ENCODE results near the gene CTNNAL1.

The CTNNAL1 gene

DNA sequence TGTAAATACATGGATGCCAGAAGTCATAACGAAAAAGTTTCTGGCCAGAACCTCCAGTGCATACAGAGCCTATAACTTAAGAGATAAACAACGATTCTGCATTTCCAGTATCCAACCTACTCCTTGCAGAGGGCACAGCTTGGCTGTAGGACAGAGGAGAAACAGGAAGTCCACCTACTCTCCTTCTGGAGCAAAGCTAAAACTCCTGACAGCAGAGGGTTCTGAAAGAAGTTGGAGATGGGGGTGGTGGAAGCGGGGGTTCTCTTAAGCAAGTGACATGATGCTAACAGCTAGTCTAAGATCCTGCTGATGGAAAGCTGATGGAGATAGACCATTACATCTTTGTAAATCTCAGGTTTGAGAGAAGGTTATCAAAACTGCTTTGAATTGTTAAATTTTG is 35.5 kb upstream of the CTNNAL1 start:
- Histone ChIP-seq H3K4me3 (no peak overlapping the region), H3K27ac (no peak overlapping the region)
- DNase-seq (ENCODE audit: low spot score) = no peak
- TF ChIP-seq, protein P1, sequence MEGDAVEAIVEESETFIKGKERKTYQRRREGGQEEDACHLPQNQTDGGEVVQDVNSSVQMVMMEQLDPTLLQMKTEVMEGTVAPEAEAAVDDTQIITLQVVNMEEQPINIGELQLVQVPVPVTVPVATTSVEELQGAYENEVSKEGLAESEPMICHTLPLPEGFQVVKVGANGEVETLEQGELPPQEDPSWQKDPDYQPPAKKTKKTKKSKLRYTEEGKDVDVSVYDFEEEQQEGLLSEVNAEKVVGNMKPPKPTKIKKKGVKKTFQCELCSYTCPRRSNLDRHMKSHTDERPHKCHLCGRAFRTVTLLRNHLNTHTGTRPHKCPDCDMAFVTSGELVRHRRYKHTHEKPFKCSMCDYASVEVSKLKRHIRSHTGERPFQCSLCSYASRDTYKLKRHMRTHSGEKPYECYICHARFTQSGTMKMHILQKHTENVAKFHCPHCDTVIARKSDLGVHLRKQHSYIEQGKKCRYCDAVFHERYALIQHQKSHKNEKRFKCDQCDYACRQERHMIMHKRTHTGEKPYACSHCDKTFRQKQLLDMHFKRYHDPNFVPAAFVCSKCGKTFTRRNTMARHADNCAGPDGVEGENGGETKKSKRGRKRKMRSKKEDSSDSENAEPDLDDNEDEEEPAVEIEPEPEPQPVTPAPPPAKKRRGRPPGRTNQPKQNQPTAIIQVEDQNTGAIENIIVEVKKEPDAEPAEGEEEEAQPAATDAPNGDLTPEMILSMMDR (IDR thresholded peaks at IDR 0.05) = no peak

GRCh38 chr9:109047259-109047658 is 34.0 kb upstream of the CTNNAL1 start:
- DNase-seq (ENCODE audit: low spot score) = no peak
- TF ChIP-seq, protein P1 (IDR thresholded peaks at IDR 0.05) = no peak
- Histone ChIP-seq H3K27ac (no peak overlapping the region), H3K4me3 (no peak overlapping the region)

DNA sequence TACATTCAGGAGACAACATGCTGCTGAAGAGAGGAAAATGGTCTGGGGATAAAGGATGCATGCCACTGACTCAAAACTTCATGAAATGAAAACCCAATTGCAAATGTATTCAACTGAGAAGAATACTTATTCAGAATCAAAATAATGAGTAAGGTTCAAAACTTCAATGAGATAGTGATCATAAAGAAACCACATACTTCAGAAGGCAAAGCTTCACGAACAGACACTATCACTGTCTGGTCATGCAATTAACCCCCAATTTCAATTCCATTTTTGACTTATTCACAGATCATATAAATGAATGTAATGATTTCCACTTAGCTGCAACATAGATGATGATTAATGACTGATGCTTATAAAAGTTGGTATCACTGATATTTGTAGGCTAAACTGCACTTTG is 33.0 kb upstream of the CTNNAL1 start:
- no peak for DNase-seq (ENCODE audit: low spot score)
- Histone ChIP-seq H3K27ac (no peak overlapping the region), H3K4me3 (no peak overlapping the region)
- TF ChIP-seq, protein P1 (IDR thresholded peaks at IDR 0.05) = no peak

DNA sequence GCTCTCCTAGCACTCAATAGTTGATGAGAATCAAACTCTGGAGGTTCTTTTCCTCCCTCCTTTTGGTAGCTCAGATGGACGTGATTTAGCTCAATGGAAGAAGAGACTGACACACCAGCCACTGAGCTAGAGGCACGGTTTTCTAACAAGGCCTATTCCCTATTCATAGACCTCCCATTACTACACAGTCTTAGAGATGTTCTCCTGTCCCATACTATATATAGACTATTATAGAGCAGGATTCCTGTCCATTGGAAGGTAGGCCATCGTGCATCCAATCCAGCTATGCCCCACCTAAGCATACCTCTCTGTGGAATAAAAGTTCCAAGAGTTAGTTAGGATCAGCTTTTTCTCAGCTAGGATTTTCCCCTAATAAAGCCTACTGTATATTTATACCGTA is 30.3 kb upstream of the CTNNAL1 start:
- no peak for DNase-seq (ENCODE audit: low spot score)
- Histone ChIP-seq H3K4me3 (no peak overlapping the region), H3K27ac (no peak overlapping the region)
- TF ChIP-seq, protein P1 (IDR thresholded peaks at IDR 0.05) = no peak

DNA sequence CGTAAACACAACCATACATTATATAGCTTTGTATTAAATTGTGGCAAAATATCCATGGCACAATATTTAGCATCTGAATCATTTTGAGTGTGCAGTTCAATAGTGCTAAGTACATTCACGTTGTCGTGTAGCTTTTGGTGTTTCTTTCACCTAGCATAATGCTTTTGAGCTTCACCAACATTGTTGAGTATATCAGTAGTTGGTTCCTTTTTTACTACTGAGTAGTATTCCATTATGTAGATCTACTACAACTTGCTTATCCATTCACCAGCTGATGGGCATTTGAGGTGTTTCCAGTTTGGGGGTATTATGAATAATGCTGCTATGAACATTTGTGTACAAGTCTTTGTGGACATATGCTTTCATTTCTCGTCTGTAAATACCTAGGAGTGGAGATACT is 27.3 kb upstream of the CTNNAL1 start:
- Histone ChIP-seq H3K27ac (no peak overlapping the region), H3K4me3 (no peak overlapping the region)
- DNase-seq (ENCODE audit: low spot score) = no peak
- TF ChIP-seq, protein P1 (IDR thresholded peaks at IDR 0.05) = no peak

DNA sequence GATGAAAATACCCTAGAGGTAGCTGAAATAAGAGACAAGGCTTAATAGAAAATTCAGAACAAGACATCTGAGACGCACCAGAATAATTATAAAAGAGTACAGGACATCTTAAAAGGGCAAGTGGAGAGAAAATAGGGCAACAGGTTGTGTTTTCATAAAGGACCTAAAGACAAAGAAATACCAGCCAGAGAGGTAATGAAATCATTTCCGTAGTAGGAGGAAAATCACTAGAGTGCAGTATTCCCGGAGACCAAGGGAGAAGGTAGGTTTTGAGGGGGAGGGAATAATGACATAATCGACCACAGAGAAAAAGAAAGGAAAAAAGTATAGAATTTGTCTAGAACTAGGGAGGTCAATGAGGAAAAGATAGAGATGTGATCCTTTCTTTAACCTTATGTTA is 26.2 kb upstream of the CTNNAL1 start:
- no peak for DNase-seq (ENCODE audit: low spot score)
- Histone ChIP-seq H3K27ac (no peak overlapping the region), H3K4me3 (no peak overlapping the region)
- TF ChIP-seq, protein P1 (IDR thresholded peaks at IDR 0.05) = no peak

DNA sequence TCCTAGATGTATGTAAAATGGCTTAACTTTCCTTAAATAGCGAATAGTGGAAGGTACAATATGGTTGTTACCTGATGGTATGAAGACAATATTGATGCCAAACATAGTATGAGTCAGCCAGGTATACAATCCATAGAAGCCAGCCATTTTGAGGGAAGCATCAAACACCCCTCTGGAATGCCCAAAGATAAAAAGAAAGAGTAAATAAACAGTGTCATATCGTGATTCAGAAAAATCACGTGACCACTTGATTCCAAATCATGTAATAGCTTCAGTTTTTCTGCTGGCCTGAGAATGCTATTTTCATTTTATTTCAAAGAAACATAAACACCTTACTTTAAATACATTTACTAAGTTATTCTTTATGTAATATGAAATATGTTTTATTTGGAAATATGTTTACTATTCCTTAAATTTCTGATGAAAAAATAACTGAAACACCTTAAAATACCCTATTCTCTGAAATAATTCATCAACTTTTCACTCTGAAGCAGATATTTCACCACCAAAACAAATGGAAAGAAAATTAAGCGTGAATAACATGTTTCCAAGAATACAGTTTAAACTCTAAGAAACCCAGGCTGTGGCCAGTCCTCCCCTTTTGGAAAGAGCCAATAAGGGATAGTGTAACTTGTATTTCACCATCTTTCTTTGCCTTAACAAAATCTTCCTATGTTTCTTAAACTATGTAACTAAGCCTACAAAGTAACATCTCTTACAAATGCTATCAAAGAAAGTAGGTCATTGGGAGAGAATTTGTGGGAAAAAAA is 24.8 kb upstream of the CTNNAL1 start:
- Histone ChIP-seq H3K4me3 (no peak overlapping the region), H3K27ac (no peak overlapping the region)
- TF ChIP-seq, protein P1 (IDR thresholded peaks at IDR 0.05) = no peak
- no peak for DNase-seq (ENCODE audit: low spot score)
